Measurements from ENCODE around the gene HUWE1.
"Not testable (repeated sequence)": the region's sequence is repeated elsewhere in the genome, so short reads cannot be mapped to it uniquely, and the experiment has no call there.

The HUWE1 gene, protein sequence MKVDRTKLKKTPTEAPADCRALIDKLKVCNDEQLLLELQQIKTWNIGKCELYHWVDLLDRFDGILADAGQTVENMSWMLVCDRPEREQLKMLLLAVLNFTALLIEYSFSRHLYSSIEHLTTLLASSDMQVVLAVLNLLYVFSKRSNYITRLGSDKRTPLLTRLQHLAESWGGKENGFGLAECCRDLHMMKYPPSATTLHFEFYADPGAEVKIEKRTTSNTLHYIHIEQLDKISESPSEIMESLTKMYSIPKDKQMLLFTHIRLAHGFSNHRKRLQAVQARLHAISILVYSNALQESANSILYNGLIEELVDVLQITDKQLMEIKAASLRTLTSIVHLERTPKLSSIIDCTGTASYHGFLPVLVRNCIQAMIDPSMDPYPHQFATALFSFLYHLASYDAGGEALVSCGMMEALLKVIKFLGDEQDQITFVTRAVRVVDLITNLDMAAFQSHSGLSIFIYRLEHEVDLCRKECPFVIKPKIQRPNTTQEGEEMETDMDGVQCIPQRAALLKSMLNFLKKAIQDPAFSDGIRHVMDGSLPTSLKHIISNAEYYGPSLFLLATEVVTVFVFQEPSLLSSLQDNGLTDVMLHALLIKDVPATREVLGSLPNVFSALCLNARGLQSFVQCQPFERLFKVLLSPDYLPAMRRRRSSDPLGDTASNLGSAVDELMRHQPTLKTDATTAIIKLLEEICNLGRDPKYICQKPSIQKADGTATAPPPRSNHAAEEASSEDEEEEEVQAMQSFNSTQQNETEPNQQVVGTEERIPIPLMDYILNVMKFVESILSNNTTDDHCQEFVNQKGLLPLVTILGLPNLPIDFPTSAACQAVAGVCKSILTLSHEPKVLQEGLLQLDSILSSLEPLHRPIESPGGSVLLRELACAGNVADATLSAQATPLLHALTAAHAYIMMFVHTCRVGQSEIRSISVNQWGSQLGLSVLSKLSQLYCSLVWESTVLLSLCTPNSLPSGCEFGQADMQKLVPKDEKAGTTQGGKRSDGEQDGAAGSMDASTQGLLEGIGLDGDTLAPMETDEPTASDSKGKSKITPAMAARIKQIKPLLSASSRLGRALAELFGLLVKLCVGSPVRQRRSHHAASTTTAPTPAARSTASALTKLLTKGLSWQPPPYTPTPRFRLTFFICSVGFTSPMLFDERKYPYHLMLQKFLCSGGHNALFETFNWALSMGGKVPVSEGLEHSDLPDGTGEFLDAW (N-terminal part only)

DNA sequence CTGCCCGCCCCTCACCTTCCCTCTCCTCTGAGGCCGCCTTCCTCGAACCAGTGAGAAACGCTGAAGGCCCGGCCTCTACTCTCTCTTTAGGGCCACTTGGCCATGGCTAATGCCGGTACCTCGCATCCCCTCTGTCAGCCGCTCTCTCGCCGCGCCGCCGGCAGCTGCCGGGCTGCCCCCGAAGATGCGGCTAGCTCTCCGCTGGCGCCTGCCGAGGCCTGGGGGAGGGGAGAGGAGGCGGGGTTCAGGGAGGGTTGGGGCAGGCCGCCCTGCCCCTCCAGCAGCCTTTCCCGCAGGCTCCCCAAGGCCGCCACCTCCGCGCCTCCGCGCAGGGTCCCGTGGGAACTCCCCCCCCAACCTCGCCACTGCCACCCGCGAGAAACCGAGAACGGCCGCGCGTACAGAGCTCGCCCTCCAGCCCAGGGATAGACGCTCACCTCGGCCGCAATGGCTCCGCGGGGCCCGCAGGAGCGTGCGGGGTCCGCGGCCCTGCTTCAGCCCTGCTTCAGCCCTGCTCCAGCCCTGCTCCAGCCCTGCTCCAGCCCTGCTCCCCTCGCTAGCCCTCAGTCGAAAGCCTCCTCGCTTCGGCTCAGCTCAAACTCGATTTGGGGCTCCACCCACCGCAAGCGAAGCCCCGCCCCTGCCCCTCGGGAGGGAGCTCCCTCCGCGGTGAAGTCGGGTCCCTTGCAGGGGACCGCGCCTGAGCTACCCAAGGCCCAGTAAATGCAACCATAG is at the start of gene HUWE1:
TSS of gene HUWE1 (minus strand) at position 569 of the 735 bp plus-strand sequence. CDS start 32,612 bp downstream, outside the sequence.
- peak; percentile 92 for DNase-seq

DNA sequence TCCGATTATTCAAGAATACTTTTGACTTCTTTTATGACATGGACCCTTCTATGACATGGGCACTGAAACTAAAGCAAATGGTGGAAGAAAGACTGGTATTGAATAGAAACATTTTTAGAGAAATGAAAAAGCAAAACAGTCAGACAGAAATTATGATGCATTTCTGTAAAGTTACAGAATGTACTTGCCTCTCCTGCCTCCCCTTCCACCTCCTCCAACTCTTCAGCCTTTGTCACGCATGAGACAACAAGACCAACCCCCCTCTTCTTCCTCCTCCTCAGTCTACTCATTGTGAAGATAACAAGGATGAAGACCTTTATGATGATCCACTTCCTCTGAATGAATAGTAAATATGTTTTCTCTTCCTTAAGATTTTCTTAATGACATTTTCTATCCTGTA is 46.3 kb upstream of the HUWE1 start:
- DNase-seq: no peak

DNA sequence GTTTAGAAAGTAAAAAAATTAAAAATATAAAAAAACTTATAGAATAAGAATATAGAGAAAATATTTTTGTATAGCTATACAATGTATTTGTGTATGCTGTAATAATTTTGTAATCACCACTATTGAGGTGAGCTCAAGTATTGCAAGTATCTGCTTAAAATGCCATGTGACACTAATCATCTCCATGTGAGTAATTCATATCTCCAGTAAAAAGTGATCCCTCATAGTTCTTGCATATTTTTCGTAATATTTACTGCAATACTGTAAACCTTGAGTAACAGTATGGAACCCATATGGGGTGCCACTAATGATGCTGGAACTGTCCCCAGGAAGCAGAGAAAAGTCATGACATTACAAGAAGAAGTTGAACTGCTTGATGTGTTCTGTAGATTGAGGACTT is 43.2 kb upstream of the HUWE1 start:
- no peak for DNase-seq

DNA sequence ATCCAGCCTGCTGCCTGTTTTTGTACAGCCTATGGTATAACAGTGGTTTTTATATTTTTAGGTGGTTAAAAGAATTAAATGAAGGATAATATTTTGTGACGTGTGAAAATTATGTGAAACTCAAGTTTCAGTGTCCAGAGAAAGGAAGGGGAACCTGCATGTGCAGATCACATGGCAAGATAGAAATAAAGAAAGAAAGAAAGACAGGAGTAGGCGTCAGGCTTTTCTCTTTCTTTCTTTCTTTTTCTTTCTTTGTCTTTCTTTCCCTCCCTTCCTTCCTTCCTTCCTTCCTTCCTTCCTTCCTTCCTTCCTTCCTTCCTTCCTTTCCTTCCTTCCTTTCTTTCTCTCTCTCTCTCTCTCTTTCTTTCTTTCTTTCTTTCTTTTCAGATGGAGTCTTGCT is 42.0 kb upstream of the HUWE1 start:
- DNase-seq: no peak

DNA sequence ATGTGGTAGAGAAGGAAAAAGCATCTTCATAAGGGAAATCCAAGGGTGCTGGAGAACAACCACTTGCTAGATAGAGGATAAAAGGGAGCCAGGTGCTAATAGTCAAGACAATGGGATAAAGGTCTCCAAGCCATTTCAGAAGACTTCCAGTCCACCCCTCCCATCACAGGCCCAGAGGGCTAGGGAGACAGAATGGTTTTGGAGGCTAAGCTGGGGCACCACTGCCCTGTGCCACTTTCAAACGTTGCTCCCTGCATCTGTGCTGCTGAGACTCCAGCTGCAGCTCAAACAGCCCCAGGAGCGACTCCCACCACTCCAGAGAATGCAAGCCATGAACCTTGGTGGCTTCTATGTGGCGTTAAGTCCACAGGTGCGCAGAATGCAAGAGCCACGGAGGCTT is 38.4 kb upstream of the HUWE1 start:
- DNase-seq: no peak

DNA sequence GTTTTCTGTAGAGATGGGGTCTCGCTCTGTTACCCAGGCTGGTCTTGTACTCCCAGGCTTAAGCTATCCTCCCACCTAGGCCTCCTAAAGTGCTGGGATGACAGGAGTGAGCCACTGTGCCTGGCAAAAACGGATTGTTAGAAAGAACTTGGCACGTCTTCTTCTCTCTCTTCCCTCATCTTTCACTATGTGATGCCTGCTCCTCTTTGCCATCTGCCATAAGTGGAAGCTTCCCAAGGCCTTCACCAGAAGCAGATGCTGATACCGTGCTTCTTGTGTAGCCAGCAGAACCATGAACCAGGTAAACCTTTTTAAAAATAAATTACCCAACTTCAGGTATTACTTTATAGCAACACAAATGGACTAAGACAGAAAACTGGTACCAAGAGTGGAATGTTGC is 36.9 kb upstream of the HUWE1 start:
- no peak for DNase-seq

DNA sequence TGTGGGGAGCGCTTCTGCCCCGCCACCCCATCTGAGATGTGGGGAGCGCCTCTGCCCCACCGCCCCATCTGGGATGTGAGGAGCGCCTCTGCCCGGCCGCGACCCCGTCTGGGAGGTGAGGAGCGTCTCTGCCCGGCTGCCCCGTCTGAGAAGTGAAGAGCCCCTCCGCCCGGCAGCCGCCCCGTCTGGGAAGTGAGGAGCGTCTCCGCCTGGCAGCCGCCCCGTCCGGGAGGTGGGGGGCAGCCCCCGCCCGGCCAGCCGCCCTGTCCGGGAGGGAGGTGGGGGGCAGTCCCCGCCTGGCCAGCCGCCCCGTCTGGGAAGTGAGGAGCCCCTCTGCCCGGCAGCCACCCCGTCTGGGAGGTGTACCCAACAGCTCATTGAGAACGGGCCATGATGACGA is 35.1 kb upstream of the HUWE1 start:
- not testable (repeated sequence) for DNase-seq

DNA sequence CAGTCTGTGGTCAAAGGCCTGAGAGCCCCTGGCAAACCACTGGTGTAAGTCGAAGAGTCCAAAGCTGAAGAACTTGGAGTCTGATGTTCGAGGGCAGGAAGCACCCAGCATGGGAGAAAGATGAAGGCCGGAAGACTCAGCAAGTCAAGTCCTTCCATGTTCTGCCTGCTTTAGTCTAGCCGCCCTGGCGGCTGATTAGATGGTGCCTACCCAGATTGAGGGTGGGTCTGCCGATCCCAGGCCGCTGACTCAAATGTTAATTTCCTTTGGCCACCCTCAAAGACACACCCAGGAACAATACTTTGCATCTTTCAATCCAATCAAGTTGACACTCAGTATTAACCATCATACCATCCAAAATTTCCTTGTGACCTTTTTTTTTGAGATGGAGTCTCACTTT is 33.1 kb upstream of the HUWE1 start:
- not testable (repeated sequence) for DNase-seq

DNA sequence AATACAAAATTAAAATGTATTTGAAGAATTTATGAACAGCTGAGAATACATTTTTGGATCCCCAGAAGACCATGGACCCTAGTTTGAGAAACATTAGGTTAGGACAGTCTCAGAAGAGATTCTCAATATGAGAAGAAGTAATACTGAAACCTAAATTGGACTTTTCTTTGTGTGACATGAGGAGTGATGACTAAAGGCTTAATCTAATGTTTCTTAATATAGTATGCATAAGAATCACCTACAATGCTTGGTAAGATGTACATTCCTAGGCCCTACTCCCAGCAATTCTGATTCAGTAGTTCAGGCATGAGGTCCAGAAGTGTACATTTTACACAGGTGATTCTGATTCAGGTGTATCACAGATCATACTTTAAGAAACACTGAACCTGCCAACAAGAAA is 31.6 kb upstream of the HUWE1 start:
- DNase-seq: no peak

DNA sequence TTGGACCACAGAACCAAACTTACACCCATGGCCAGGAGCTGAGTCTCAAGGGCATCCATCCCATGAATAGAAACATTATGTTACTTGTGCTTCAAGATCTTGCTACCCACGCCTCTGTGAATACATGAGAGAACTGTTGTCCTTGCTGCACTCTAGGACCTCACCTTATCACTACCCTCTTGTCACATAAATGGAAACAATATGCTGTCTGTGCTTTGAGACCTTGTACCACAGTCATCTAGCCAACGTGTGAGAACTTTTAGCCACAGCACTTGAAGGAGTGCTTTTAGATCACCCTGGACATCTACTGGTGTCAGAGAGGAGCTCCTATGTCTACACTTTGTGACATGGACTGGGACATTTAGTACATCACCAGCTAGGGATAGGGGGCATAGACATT is 30.7 kb upstream of the HUWE1 start:
- DNase-seq: no peak

DNA sequence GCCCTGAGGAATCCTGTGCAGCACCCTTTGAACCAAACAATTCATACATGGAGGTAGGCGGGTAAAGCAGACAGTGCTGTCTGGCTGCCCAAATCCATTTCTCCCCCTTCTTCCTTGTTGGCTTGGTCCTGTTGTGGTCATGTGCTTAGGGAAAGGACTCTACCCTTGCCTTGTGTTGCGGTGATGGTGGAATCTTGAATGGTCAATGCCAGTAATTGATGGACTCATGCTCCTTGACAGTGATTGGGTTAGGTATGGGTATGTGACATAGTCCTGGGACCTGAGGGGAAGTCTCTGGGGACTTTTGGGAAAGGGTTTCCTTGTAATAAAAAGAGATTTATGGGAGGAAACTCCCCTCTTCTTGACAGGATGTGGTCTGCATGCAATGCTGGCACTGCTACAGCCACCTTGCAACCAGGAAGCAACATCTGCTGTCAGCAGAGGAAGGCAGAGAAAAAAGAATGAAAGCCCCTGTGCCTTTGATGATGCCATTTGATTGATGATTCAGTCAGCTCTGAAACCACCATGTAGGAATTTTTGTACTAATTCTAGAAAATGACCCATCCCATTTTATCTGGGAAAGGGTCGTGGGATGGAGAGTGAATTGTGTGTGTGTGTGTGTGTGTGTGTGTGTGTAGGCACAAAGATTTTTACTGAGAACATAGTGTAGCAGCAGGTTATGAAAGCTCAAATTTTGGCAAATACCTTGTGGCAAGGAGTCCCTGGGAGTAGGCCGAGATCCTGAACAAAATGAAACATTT is 30.0 kb upstream of the HUWE1 start:
- DNase-seq: peak; percentile 69

DNA sequence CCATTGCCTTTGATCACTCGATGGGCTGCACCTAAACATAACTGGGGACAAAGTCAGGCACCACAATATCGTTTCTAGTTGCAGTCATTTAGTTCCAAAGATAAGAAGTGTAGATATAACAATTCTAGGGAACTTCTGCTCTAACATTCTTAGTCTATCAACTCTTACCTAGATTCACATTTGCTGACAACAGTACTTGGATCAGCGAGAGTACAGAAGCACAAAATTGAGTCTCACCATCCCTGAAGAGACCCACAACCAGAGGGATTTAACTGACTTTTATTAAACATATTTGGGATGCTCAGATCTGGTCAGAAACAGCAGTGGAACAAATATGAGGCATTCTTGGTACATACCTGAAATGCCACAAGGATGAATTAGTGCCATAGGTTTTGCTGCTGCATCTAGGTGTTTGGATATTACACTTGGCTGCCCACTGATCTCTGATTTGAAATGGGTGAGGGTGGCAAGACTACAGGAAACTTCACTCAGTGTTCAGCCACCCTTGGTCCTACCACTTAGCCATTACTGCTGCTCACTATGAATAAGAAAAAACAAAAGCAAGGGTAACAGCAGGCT is 28.9 kb upstream of the HUWE1 start:
- DNase-seq: no peak

DNA sequence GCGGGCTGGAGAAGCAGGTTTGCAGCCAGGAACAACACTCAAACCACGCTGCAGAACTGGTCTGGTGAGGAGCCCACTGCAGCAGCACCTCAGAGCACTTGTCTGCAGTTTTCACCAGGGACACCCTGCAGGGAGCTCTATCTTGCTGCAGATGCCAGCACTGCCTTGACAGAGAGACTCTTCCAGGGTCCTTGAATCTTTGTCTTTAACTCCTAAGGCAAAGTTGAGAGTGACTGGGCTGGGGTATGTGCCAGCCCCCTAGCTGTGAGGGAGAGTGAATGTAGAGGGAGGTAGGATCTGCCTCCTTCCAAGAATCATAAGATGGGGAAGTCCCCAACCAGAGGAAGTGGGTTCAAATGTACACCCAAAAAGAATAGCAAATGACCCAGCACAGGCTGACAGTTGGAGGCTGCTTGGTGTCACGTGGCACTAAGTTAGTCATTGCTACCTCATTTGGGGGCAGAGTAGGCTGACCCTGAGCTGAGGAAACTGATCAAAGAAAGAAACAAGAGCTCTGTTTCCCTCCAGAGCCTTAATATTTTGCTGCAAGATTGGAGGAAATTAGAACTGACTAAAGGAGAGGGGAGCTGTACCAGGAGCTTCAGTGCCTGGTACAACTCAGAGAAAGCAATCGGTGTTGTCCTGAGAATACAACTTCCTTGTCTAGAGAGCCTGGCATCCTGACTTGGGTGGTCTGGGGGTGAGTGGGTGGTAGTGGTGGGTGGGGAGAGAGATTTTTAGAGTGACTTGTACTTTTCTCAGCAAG is 28.2 kb upstream of the HUWE1 start:
- peak; percentile 82 for DNase-seq

DNA sequence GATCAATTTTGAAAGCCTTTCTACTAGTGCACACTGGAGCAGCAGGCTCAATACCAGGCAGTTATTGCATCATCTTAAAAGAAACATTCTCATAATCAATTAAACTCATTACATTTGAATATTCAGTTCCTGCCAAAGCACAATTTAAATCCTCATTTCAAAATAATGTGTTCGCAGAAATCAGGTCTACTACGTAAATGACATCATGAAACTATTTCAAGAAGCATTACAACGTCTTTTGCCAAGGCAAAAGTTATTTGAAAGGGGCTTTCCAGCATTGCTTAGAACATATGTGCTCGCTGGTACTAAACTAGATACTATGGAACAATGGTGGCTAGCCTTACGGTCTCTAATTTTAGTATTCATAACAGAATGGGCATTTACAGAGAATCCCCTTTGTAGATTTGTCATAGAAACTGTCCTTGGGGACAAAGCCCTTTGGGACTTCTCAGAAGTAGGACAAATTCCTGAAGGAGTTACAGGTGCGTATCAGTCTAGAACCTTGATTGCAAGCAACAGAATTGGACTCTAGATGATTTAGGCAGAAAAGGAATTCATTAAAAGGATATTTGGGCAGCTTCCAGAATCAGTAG is 27.6 kb upstream of the HUWE1 start:
- no peak for DNase-seq

DNA sequence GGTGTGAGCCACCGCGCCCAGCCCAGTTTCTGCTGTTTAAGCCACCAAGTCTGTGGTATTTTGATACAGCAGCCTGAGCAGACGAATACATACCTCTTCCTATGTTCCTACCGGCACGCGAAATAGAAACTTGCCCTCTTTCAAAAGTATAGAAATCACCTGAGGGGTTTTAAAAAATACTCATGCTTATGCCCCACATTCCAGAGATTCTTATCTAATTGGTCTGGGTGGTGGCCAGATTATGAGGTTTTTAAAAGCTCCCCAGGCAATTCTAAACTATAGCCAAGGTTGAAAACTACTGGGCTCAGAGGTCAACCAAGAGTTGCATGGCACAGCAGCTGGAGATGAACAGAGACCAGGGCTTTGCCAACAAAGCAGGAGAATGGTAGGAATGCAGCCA is 24.9 kb upstream of the HUWE1 start:
- no peak for DNase-seq

DNA sequence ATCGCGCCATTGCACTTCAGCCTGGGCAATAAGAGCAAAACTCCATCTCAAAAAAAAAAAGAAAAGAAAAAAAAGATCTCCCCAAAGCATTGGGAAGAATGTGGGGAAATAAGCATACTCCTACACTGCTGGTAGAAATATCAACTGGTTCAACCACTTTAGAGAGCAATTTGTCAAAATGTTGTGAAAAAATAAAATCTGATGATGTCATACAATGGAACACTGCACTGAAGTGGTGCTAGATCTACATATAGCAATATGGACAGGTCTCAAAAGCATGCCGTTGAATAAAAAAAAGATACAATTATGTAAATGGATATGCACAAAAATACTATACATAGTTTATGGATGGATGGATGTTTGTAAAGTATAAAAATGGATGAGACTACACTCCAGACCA is 18.3 kb upstream of the HUWE1 start:
- no peak for DNase-seq

DNA sequence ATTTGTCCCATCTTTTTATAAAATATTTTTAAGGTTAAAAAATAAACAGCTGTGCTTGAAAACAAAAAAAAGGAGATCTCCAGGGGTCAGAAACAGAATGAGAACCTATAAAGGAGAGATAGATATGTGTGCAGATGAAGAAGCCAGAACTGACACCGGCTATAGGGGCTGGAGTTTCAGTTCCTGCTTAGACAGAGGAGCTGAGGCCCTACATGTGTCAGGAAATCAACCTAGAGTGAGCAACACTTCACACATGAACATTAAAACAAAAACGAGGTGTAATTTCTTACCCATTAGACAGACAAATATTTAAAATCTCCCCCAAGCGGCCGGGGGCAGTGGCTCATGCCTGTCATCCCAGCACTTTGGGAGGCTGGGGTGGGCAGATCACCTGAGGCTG is 17.8 kb upstream of the HUWE1 start:
- DNase-seq: no peak

DNA sequence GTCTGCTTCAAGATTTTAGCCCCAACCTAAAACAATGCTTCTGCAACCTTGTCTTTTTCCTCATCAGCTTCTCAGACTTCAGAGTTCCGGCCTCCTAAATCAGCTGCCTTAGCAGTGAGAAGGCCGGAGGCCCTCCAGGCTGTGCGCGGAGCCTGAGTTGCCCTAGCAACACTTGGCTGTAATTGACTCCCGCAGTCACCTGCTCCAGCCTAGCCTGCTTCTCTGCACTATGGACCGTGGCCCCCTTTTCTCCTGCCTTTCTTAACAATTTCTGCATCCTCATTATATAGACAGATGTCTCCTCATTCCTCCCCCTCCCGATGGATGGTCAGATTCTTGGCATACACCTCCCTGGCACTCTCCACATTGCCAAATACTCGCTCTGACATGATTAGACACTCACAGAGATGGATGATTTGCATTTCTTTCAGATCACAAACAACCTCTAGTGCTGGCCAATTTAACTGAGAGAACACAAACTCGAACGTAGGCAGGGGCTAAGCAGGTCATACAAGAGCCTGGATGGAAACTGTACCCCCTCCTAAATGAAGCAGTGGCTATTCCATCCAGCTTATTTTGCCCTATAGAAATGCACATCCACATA is 9.5 kb upstream of the HUWE1 start:
- DNase-seq: no peak

DNA sequence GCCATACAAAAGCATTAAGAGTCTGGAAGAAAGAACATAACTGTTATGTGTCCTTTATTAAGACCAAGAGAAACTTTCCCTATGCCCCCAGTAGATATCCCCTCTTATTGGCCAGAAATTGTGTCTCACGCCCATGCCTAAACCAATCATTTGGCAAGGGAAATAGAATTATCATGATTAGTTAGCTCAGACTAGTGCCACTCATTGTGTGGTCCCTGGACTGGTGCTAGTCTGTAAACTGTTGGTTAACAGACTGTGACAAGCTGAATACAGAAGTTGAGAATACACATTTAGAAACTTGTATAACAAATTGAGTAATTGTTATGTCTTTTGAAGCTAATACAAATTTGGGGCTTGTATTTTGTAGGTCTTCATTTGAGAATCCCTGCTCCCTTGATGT is 8.1 kb upstream of the HUWE1 start:
- DNase-seq: no peak

DNA sequence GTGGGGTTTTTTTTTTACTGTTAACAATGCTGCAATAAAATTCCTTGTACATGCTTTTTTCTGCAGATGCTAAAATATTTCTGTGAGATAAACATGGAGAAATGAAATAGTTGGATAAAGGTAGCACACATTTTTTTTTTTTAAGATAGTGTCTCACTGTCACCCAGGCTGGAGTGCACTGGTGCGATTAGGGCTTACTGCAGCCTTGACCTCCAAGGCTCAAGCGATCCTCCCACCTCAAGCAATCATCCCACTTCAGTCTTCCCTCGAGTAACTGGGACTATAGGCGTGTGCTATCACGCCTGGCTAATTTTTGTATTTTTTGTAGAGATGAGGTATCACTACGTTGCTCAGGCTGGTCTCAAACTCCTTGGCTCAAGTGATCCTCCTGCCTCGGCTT is 1.8 kb upstream of the HUWE1 start:
- DNase-seq: no peak
